Activated T-helper 17 cell treated with anti-CD3 and anti-CD28 coated beads, Interleukin-2, amount 50 U/mL, for 72 hours (primary cell): ENCODE results near the gene PAX5. TPM values are rescaled to one million over a fixed set of nuclear protein-coding genes. Genes with fewer than 3 reads are reported as not detected.

ENCODE experiments used
- ATAC-seq: fragments of 150-1000 bp; cut with Tn5 transposase; replicated peaks from 2 replicates; pipeline ENCODE4 v1.10.0; 2021; ENCODE audit warnings: mild to moderate bottlenecking, moderate library complexity
- H3K27ac Mint-ChIP-seq: one replicate; pipeline ENCODE4 v1.8.0; 2022; ENCODE audit warnings: mixed read lengths
- H3K27me3 Mint-ChIP-seq: one replicate; pipeline ENCODE4 v1.8.0; 2022; ENCODE audit warnings: mixed read lengths
- H3K36me3 Mint-ChIP-seq: one replicate; pipeline ENCODE4 v1.8.0; 2022; ENCODE audit warnings: low read depth, mild to moderate bottlenecking, mixed read lengths
- H3K4me1 Mint-ChIP-seq: one replicate; pipeline ENCODE4 v1.8.0; 2022; ENCODE audit warnings: mixed read lengths
- H3K4me3 Mint-ChIP-seq: one replicate; pipeline ENCODE4 v1.8.0; 2022; ENCODE audit warnings: mild to moderate bottlenecking, mixed read lengths
- H3K9me3 Mint-ChIP-seq: one replicate; pipeline ENCODE4 v1.8.0; 2022; ENCODE audit warnings: mixed read lengths
- total RNA-seq, 2 donors: library from RNA; stranded (reverse); gene quantifications; one replicate each; pipeline ENCODE4 v1.2.3, GENCODE V29; 2022

The PAX5 gene
- total RNA-seq, 2 donors from 2014 or later: 0.30 to 0.66 TPM

DNA sequence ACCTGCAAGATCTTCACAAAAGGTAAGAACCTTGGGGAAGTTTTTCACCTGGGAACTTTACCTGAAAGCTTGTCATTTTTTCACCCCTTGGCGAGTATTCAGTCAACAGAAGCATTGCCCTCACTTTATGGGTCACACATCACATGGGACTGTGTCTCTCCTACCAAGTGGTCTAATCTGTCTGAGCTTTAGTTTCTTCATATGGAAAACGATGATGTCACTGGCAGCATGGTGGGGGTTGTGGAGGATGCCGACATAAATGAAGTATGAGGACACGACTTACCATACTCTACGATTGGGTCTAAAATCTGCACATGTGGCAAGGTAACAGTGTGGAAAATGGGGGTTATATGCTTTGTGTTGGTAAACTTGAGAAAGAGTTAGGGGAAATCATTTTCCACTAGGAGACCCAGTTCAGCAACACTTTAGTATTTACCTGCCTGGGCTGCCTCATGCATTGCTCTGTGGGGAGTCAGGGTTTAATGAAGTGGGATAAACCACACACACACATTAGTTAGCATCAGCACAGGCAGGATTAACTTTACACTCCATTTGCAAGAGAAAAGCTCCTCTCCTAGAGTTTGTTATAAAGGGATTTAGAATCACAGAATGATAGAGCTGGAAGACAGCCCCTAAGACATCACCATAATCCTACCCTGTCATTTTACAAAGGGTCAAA is 19.8 kb upstream of the PAX5 start:
- ATAC-seq: no peak
- Mint-ChIP-seq H3K27me3 (peaks cover 47% of the 10 kb centered on the region), H3K4me3 (no peak overlapping the region), H3K27ac (no peak overlapping the region), H3K9me3 (no peaks in the 10 kb centered on the region), H3K4me1 (no peaks in the 10 kb centered on the region), H3K36me3 (no peaks in the 10 kb centered on the region)

DNA sequence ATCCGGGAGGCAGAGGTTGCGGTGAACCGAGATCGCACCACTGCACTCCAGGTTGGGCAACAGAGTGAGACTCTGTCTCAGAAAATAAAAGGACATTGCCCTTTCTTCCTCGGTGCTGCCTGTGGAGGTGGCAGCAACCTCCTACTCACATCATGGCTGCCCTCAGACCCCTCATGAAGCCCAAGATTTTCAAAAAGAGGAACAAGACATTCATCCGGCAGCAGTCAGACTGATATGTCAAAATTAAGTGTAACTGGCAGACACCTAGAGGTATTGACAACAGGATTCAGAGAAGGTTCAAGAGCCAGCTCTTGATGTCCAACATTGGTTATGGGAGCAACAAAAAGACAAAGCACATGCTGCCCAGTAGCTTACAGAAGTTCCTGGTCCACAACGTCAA is 12.6 kb upstream of the PAX5 start:
- Mint-ChIP-seq H3K4me3 (no peak overlapping the region), H3K36me3 (no peaks in the 10 kb centered on the region), H3K27me3 (peaks cover 32% of the 10 kb centered on the region), H3K4me1 (no peaks in the 10 kb centered on the region), H3K9me3 (no peaks in the 10 kb centered on the region), H3K27ac (no peak overlapping the region)
- ATAC-seq: no peak

DNA sequence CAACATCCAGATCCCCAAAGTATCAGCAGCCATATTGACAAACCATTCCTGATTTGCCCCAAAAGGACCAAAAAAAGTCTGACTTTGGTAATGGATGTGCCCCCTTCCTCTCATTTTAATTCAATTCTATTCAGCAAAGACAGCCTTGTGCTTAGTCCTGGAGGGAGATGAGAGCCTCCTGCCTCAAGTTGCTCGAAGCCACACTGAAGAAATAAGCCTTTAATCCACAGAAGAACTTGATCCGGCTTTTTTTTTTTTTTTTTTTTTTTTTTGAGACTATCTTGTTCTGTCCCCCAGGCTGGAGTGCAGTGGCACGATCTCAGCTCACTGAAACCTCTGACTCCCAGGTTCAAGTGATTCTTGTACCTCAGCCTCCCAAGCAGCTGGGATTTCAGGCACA is 8.4 kb upstream of the PAX5 start:
- H3K4me3 Mint-ChIP-seq: no peak overlapping the region
- H3K9me3 Mint-ChIP-seq: no peaks in the 10 kb centered on the region
- H3K27me3 Mint-ChIP-seq: peaks cover 50% of the 10 kb centered on the region
- no peaks in the 10 kb centered on the region for H3K4me1 Mint-ChIP-seq
- H3K36me3 Mint-ChIP-seq: peaks cover under 1% of the 10 kb centered on the region
- H3K27ac Mint-ChIP-seq: no peak overlapping the region
- ATAC-seq: no peak

DNA sequence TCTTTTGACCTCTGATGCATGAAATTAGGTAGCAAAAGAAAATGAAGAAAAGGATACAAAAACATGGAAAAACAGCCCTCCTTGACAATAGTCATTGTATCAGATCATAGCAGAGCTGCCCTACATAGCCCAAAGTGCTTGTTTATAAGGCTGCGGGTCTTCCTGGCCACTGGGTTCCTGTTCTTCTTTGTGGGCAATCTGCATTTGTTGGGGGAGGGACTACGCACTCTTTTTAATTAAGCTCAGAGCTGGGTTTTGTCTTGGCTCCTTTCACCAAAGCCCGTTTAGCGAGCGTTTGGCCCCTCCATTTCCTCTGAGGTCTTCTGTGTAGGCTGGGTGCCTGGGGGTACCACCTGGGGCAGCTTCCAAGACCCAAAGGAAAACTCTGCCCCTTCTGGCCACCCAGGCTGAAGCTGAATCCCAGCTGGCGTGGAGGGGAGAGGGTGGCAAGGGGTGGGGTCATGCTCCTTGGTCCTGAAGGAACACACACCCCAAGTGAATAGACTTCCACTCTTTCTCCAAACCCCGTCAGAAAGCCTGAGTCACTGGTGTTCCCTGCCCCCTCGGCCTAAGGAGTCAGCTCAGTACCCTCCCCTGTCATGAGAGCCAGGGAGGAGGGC is 6.5 kb upstream of the PAX5 start:
- Mint-ChIP-seq H3K9me3 (no peaks in the 10 kb centered on the region), H3K4me3 (no peak overlapping the region), H3K4me1 (peaks cover 13% of the 10 kb centered on the region), H3K27ac (no peak overlapping the region), H3K36me3 (peaks cover 15% of the 10 kb centered on the region), H3K27me3 (peaks cover 64% of the 10 kb centered on the region)
- no peak for ATAC-seq

DNA sequence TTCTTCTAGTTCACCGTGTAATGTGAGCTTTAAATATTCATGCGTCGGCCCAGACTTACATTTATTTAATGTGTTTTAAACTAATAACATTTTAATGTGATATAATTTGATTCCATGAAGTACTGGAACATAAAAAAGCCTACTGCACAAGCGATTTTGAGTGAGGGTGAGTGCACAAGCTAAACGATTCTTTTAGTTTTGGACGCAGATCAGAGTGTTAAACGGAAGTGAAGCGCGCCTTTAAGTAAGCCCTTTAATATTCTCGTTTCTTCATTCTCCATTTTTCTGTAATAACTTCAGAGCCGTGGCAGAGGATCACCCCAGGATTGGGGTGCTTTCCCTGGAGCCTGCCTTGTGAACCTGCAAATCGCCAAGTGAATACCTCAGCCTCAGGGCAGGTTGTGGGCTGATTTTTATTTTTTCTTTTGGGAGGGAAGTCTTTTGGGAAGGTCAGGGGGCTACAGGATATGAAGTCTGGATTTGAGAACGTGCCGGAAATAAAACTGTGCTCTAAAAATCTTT is 4.9 kb upstream of the PAX5 start:
- no peaks in the 10 kb centered on the region for H3K9me3 Mint-ChIP-seq
- H3K27me3 Mint-ChIP-seq: peaks cover 65% of the 10 kb centered on the region
- H3K36me3 Mint-ChIP-seq: peaks cover 16% of the 10 kb centered on the region
- H3K27ac Mint-ChIP-seq: no peak overlapping the region
- H3K4me3 Mint-ChIP-seq: no peak overlapping the region
- H3K4me1 Mint-ChIP-seq: peaks cover 14% of the 10 kb centered on the region
- no peak for ATAC-seq

DNA sequence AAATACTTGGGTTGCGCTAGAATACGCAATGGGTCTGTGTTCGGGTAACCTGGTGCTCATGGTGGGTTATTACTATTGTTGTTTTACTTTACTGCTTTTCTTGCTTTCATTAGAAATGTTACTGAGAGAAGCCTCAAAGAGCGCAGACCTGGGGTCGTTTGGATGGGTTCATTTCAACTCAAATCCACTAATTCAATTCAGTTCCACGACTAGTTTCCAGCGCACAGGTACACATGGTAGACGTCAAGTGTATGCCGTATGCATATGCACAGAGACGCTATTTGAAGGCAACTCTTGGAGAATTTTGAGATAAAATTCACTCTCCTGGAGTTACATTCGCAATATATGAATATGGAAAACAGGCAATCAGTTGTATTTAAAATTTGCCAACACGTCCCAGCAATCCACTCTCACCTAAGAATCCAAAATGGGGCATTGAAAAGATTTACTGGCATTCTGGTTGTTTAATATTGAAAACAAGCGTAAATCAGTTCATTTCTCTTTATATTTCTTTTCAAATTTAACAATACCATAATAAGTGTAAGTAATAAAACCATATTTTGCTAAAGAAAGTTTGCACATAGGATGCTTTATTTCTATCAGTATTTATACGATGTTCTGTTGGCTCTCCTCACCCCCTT is 4.4 kb upstream of the PAX5 start:
- Mint-ChIP-seq H3K9me3 (no peaks in the 10 kb centered on the region), H3K27me3 (peaks cover 64% of the 10 kb centered on the region), H3K27ac (no peak overlapping the region), H3K4me1 (peaks cover 14% of the 10 kb centered on the region), H3K36me3 (peaks cover 16% of the 10 kb centered on the region), H3K4me3 (peak overlapping the region; percentile 96)
- no peak for ATAC-seq

DNA sequence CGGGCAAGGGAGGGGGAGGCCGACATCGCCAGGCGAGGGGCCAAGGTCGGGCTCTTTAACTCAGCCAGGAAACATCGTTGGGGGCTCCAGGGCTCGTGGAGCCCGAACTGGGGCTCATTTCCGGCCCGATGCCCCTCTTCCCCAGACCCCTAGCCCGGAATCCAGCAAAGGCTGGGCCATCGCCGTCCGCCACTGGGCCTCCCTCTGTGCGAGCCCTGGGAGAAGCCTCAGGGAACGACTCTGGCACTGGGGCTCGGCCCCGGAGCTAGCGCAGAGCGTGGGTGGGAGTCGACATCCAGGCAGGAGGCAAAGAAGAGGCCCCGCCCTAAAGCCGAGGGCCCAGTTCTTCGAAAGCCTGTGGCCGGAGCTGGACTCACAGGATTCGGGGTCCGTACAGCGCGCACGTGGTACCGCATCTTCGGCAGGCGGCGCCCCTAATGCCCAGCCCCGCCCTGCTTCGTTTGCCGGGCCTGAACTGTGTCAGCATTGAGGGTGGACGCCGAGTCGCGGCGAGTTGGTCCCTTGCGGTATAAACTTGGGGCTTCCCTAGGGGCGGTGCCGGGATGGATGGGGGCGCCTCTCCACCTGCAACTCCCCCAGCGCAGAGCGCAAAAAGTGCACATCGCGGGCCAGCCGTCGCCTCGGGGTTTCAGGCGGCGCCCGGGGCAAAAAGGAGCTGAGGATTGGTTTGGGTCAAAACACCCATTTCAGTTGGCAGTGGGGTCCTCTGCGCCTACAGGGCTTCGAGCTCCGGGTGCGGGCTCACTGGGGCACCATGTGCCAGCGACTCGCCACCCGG is 3.6 kb upstream of the PAX5 start:
- peaks cover 14% of the 10 kb centered on the region for H3K4me1 Mint-ChIP-seq
- peaks cover 16% of the 10 kb centered on the region for H3K36me3 Mint-ChIP-seq
- H3K9me3 Mint-ChIP-seq: no peaks in the 10 kb centered on the region
- ATAC-seq: peak; percentile 48
- peaks cover 66% of the 10 kb centered on the region for H3K27me3 Mint-ChIP-seq
- peak overlapping the region; percentile 96 for H3K4me3 Mint-ChIP-seq
- H3K27ac Mint-ChIP-seq: peak overlapping the region; percentile 73

DNA sequence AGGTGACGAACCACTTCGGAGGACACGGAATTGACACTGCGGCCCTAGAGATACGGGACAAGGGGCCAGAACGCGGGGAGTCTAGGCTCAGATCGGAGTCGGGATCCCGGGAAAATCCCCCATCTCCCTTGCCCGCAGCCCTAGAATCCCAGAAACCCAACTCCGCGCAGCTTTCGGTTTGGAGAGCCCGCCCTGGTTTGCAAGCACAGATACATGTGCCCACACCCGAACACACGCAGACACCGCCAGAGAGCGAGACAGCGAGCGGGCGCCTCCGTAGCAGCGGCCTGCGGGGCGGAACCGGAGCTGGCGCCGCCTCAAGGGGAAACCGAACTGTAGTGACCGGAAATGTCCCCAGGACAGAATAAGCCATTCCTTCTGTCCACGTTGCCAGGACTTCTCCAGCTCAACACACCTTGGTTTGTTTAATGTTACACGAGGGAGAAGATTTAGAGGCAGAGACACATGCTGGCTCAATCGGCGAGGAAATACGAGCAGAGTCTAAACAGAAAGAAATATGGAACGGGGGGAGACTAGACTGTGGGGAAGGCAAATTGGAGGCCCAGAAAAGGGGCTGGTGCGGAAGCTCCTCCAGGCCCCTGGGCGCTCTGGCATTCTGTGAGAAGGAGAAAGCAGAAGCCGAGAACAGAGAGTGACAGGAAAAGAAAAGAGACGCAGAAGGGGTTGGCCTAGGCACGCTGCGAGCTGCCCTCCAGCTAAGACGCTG is 2.9 kb upstream of the PAX5 start:
- H3K36me3 Mint-ChIP-seq: peaks cover 16% of the 10 kb centered on the region
- peaks cover 69% of the 10 kb centered on the region for H3K27me3 Mint-ChIP-seq
- ATAC-seq: peak; percentile 68
- H3K4me3 Mint-ChIP-seq: peak overlapping the region; percentile 96
- H3K27ac Mint-ChIP-seq: peak overlapping the region; percentile 73
- no peaks in the 10 kb centered on the region for H3K9me3 Mint-ChIP-seq
- H3K4me1 Mint-ChIP-seq: peaks cover 14% of the 10 kb centered on the region

DNA sequence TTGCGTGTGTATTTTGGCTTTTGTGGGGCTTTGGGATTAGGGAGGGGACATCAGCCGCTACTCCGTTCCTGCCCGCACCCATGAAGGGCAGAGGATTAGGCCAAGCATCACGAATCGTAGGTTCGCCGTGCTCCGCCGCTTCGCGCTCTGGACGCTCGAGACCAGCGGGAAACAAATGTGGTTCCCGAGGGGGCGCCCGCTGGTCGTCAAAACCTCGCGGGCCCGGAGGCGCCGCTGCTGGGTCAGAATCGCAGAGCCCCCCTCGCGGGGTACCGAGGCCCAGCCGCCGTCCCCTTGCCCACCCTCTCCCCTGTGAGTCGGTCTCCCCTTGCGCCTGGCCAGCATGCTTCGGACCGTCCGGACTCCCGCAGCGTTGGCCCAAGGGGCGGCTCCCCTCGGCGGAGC is 2.3 kb upstream of the PAX5 start:
- no peak overlapping the region for H3K27ac Mint-ChIP-seq
- peaks cover 14% of the 10 kb centered on the region for H3K4me1 Mint-ChIP-seq
- H3K9me3 Mint-ChIP-seq: no peaks in the 10 kb centered on the region
- no peak for ATAC-seq
- peak overlapping the region; percentile 96 for H3K4me3 Mint-ChIP-seq
- peaks cover 16% of the 10 kb centered on the region for H3K36me3 Mint-ChIP-seq
- peaks cover 70% of the 10 kb centered on the region for H3K27me3 Mint-ChIP-seq

DNA sequence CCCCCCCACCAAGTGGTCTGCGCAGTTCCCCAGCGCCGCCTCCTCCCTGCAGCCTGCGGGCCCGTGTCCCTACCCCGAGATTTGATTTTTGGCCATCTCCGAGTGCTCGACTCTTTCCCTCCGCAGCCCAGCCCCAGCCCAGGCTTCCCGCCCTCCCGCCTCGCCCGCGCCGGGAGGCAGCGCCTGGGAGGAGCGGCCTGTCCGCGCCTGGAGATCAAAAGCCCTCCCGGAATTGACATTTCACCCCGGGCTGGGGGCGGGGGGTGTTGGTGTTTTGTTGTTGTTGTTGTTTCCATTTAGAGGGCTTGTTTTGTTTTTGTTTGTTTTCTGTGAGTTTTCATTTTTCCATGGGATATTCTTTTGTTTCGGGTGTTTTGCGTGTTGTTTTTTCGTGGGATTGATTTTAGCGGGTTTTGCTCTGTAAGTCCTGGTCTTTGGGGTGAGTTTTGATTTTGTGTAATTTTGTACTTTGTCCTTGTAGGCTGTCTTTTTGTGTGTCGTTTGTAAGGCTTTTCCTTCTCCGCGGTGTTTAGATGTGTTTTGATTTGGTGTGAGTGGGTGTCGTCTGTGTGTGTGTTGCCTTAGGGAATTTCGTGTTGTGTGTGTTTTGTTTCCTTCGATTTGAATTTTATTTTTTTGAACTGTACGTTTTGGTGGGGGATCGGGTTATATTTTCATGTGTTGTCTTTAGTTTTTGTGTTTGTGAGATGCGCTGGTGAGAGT is 1.7 kb upstream of the PAX5 start:
- H3K27me3 Mint-ChIP-seq: peaks cover 71% of the 10 kb centered on the region
- H3K9me3 Mint-ChIP-seq: no peaks in the 10 kb centered on the region

DNA sequence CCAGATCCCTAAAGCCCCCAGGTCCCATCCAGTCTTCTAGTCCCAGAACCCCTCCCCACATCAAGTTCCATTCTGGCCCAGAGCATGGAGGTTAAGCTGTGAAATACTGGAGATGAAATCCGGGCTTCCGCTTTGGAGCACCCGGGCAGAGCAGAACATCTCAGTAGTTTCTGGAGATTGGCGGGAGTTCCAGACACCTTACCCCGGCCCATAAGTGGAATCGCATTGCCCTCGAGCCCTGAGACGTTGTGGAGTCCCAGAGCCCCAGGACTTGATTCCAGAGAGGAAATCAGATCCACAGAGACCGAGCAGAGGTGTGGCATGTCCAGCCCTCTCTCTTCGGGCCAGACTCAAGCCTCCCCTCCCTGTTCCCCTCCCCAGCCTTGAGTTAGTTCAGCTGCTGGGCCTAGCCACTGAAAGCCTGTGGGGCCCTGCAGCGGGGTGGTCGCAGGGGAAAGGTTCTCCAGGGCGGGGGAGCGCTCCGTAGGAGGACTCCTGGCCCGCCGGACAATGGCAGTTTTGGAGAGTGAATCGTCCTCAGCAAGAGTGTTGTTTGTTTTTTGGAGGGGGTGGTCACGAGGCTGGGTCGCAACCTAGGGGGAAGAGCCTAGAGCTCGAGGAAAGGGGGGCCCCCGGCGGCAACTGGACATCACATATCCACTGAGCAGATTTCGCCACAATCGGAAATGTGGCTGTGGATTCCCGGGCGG is 1.0 kb upstream of the PAX5 start:
- Mint-ChIP-seq H3K36me3 (peaks cover 16% of the 10 kb centered on the region), H3K27me3 (peaks cover 74% of the 10 kb centered on the region), H3K4me1 (peaks cover 14% of the 10 kb centered on the region), H3K27ac (no peak overlapping the region), H3K4me3 (peak overlapping the region; percentile 96), H3K9me3 (no peaks in the 10 kb centered on the region)
- no peak for ATAC-seq

More for the DNA sequence above, 1.7 kb upstream of the PAX5 start:
- peak overlapping the region; percentile 96 for H3K4me3 Mint-ChIP-seq
- H3K27ac Mint-ChIP-seq: no peak overlapping the region
- peaks cover 16% of the 10 kb centered on the region for H3K36me3 Mint-ChIP-seq
- no peak for ATAC-seq
- peaks cover 14% of the 10 kb centered on the region for H3K4me1 Mint-ChIP-seq

DNA sequence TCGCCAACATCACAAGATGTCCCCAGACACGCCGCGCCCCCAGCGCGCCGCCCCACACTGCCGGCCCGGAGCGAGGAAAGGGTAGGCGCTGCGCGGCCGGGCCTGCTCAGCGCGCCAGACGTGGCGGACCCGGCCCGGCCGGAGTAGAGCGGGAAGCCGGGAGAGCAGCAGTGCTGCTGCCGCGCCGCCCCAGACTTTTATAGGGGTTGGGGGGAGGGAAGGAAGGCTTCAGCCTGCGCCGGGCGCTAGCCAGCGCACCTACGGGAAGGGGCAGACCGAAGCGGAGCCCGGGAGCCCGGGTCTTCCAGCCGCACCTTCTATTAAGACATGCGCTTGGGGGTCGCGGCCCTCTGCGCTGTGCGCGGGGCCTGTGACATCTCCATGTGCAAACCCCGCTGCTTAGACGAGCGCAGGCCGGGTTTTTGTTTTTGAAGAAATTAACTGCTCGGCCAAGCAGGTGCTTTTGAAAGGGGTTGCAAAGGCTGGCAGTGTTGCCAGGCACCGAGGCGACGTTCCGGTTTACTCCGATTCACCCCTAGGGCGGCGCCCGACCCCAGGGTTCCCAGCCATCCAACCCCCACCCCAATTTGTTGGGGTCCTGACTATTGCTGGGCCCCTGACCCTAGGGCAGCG is 353 bp upstream of the PAX5 start:
- H3K36me3 Mint-ChIP-seq: peaks cover 16% of the 10 kb centered on the region
- peak; percentile 40 for ATAC-seq
- H3K9me3 Mint-ChIP-seq: no peaks in the 10 kb centered on the region
- H3K27me3 Mint-ChIP-seq: peaks cover 73% of the 10 kb centered on the region
- no peak overlapping the region for H3K27ac Mint-ChIP-seq
- H3K4me1 Mint-ChIP-seq: peaks cover 14% of the 10 kb centered on the region
- peak overlapping the region; percentile 96 for H3K4me3 Mint-ChIP-seq
